ENCODE measurements around the gene SYDE2. TPM values are rescaled to one million over a fixed set of nuclear protein-coding genes. Genes with fewer than 3 reads are reported as not detected.

Gene SYDE2
- polyA plus RNA-seq, 3 donors from 2014 or later, result 0.08 to 0.98 (median 0.12) TPM

- H3K4me3 Mint-ChIP-seq, result no peak overlapping the region
- H3K4me1 Mint-ChIP-seq, result no peaks in the 10 kb centered on the region
- peaks cover 0 to 2% (median 0%) of the 10 kb centered on the region in 6 donors for H3K9me3 Mint-ChIP-seq
- no peaks in the 10 kb centered on the region for H3K36me3 Mint-ChIP-seq
- H3K27me3 Mint-ChIP-seq (ENCODE audit: low read depth in 3 of 3), result peaks cover 1 to 15% (median 2%) of the 10 kb centered on the region in 3 donors
- no peak for DNase-seq
- no peak overlapping the region for H3K27ac Mint-ChIP-seq
Measured at GRCh38 chr1:85224734-85225623, 24.2 kb upstream of the SYDE2 start.

- no peak for DNase-seq
- Mint-ChIP-seq H3K4me1 (no peaks in the 10 kb centered on the region), H3K9me3 (peaks cover 0 to 2% (median 0%) of the 10 kb centered on the region in 6 donors), H3K4me3 (no peak overlapping the region), H3K27ac (no peak overlapping the region), H3K36me3 (no peaks in the 10 kb centered on the region), H3K27me3 (ENCODE audit: low read depth in 3 of 3) (peaks cover 2 to 15% (median 3%) of the 10 kb centered on the region in 3 donors)
Measured at GRCh38 chr1:85224295-85224694, 23.5 kb upstream of the SYDE2 start.

GRCh38 chr1:85223334-85223733 lies 22.5 kb upstream of the SYDE2 start:
- H3K27ac Mint-ChIP-seq, result no peak overlapping the region
- no peaks in the 10 kb centered on the region for H3K4me1 Mint-ChIP-seq
- no peak for DNase-seq
- H3K9me3 Mint-ChIP-seq, result peaks cover 0 to 2% (median 0%) of the 10 kb centered on the region in 6 donors
- H3K36me3 Mint-ChIP-seq, result no peaks in the 10 kb centered on the region
- no peak overlapping the region for H3K4me3 Mint-ChIP-seq
- peaks cover under 1 to 15% (median 6%) of the 10 kb centered on the region in 3 donors for H3K27me3 Mint-ChIP-seq (ENCODE audit: low read depth in 3 of 3)

- H3K4me1 Mint-ChIP-seq, result no peaks in the 10 kb centered on the region
- H3K36me3 Mint-ChIP-seq, result no peaks in the 10 kb centered on the region
- no peak overlapping the region for H3K4me3 Mint-ChIP-seq
- peaks cover 0 to 2% (median 0%) of the 10 kb centered on the region in 6 donors for H3K9me3 Mint-ChIP-seq
- no peak overlapping the region for H3K27ac Mint-ChIP-seq
- H3K27me3 Mint-ChIP-seq (ENCODE audit: low read depth in 3 of 3), result peaks cover 3 to 15% (median 9%) of the 10 kb centered on the region in 3 donors
- no peak for DNase-seq
Measured at GRCh38 chr1:85220756-85221201, 20.0 kb upstream of the SYDE2 start.

- Mint-ChIP-seq H3K36me3 (no peaks in the 10 kb centered on the region), H3K4me1 (no peaks in the 10 kb centered on the region), H3K27me3 (ENCODE audit: low read depth in 3 of 3) (peaks cover 3 to 17% (median 9%) of the 10 kb centered on the region in 3 donors), H3K27ac (no peak overlapping the region), H3K9me3 (peaks cover 0 to 2% (median 0%) of the 10 kb centered on the region in 6 donors), H3K4me3 (no peak overlapping the region)
- no peak for DNase-seq
Measured at GRCh38 chr1:85219853-85220610, 19.2 kb upstream of the SYDE2 start.

GRCh38 chr1:85216697-85217096 lies 15.9 kb upstream of the SYDE2 start:
- Mint-ChIP-seq H3K4me1 (no peaks in the 10 kb centered on the region), H3K9me3 (no peaks in the 10 kb centered on the region), H3K36me3 (no peaks in the 10 kb centered on the region), H3K27ac (no peak overlapping the region), H3K27me3 (ENCODE audit: low read depth in 3 of 3) (peaks cover 3 to 13% (median 7%) of the 10 kb centered on the region in 3 donors), H3K4me3 (no peak overlapping the region)
- DNase-seq, result no peak

- Mint-ChIP-seq H3K27me3 (ENCODE audit: low read depth in 3 of 3) (peaks cover 2 to 6% (median 4%) of the 10 kb centered on the region in 3 donors), H3K9me3 (no peaks in the 10 kb centered on the region), H3K27ac (no peak overlapping the region), H3K36me3 (no peaks in the 10 kb centered on the region), H3K4me1 (no peaks in the 10 kb centered on the region), H3K4me3 (no peak overlapping the region)
- DNase-seq, result no peak
Measured at GRCh38 chr1:85214654-85215053, 13.8 kb upstream of the SYDE2 start.

GRCh38 chr1:85208488-85208887 lies 7.7 kb upstream of the SYDE2 start:
- H3K9me3 Mint-ChIP-seq, result peaks cover 0 to 2% (median 0%) of the 10 kb centered on the region in 6 donors
- DNase-seq, result no peak
- H3K27ac Mint-ChIP-seq, result no peak overlapping the region
- peaks cover 5 to 12% (median 11%) of the 10 kb centered on the region in 3 donors for H3K27me3 Mint-ChIP-seq (ENCODE audit: low read depth in 3 of 3)
- no peak overlapping the region for H3K4me3 Mint-ChIP-seq
- no peaks in the 10 kb centered on the region for H3K4me1 Mint-ChIP-seq
- H3K36me3 Mint-ChIP-seq, result no peaks in the 10 kb centered on the region

- peaks cover 0 to 3% (median 0%) of the 10 kb centered on the region in 6 donors for H3K9me3 Mint-ChIP-seq
- peaks cover 15 to 19% of the 10 kb centered on the region in 2 donors for H3K4me1 Mint-ChIP-seq
- no peak for DNase-seq
- H3K36me3 Mint-ChIP-seq, result no peaks in the 10 kb centered on the region
- H3K27ac Mint-ChIP-seq, result no peak overlapping the region
- H3K4me3 Mint-ChIP-seq, result no peak overlapping the region
- peaks cover 11 to 39% (median 21%) of the 10 kb centered on the region in 3 donors for H3K27me3 Mint-ChIP-seq (ENCODE audit: low read depth in 3 of 3)
Measured at GRCh38 chr1:85203573-85204171, 2.9 kb upstream of the SYDE2 start.

- Mint-ChIP-seq H3K4me1 (peaks cover 15 to 19% of the 10 kb centered on the region in 2 donors), H3K27ac (no peak overlapping the region), H3K36me3 (no peaks in the 10 kb centered on the region), H3K27me3 (ENCODE audit: low read depth in 3 of 3) (peaks cover 11 to 39% (median 19%) of the 10 kb centered on the region in 3 donors), H3K9me3 (peaks cover 0 to 3% (median 0%) of the 10 kb centered on the region in 6 donors), H3K4me3 (peak overlapping the region in 1 of 5 donors; percentile 19)
- DNase-seq, result no peak
Measured at GRCh38 chr1:85202864-85203255, 2.0 kb upstream of the SYDE2 start.

- DNase-seq, result no peak
- Mint-ChIP-seq H3K4me3 (peak overlapping the region; percentile 90 to 92 (median 91)), H3K9me3 (peaks cover 0 to 3% (median 0%) of the 10 kb centered on the region in 6 donors), H3K27me3 (ENCODE audit: low read depth in 3 of 3) (peaks cover 13 to 42% (median 19%) of the 10 kb centered on the region in 3 donors), H3K27ac (peak overlapping the region in 4 of 6 donors; percentile 59 to 90 (median 75)), H3K4me1 (peaks cover 15 to 19% of the 10 kb centered on the region in 2 donors), H3K36me3 (no peaks in the 10 kb centered on the region)
Measured at GRCh38 chr1:85202092-85202863, 1.5 kb upstream of the SYDE2 start.

- no peaks in the 10 kb centered on the region for H3K36me3 Mint-ChIP-seq
- peak overlapping the region; percentile 90 to 92 (median 91) for H3K4me3 Mint-ChIP-seq
- peaks cover 13 to 42% (median 17%) of the 10 kb centered on the region in 3 donors for H3K27me3 Mint-ChIP-seq (ENCODE audit: low read depth in 3 of 3)
- H3K4me1 Mint-ChIP-seq, result peaks cover 15 to 19% of the 10 kb centered on the region in 2 donors
- H3K27ac Mint-ChIP-seq, result peak overlapping the region in 4 of 6 donors; percentile 59 to 90 (median 75)
- peak; percentile 52 to 61 (median 59) for DNase-seq
- peaks cover 0 to 3% (median 0%) of the 10 kb centered on the region in 6 donors for H3K9me3 Mint-ChIP-seq
Measured at GRCh38 chr1:85201340-85202091, 700 bp upstream of the SYDE2 start.

Measured in immature natural killer cell (primary cell).